Measurements from ENCODE around the gene CACNA1D. TPM values are rescaled to one million over a fixed set of nuclear protein-coding genes. Genes with fewer than 3 reads are reported as not detected.

Gene CACNA1D
- total and polyA plus RNA-seq, 9 of the 15 experiments (the other 6 are each of a cell fraction or from before 2014, with no cell fraction given), result 0.29 TPM; not detected in 8

DNA sequence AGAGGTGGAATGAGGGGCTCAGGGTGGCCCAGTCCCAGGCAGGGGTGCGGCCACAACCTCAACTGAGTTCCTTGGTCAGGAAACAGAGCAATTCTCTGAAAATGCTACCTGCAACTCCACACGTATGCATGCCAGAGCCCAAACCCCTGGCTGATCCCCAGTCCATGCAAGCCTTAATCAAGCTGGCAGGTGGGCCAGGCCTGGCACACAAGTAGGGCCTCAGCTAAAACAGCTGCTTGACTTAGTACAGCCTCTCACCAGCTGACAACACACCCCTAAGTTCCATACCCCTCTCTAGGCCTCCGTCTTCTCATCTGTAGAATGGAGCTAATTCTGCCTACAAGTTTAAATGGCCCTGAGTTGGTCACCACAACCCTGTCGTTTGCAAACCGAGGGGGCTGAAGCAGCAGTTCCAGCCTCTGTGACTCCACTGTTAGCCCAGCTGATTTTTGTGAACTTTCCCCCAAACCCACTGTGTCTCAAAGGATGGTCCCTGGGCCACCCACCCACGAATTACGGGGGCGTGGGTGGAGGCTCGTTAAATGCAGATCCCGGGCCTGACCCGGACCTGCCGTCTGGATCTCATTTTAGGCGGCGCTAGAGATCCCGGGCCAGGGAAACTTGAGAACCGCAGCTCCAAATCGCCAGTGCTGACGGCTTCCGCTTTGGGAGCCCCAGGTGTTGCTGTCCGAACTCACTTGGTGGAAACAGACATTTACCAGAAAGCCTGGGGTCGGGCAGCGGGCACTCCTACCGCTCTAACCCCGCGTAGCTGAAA is 350.9 kb downstream of the CACNA1D start:
- in situ Hi-C loops (cut with MboI) (no loop called here), intact Hi-C loops (cut with micrococcal nuclease) (no loop called here)
- Histone ChIP-seq H3K36me3 (ENCODE audit: control insufficient read depth, insufficient read depth, low read length) (no peaks in the 10 kb centered on the region), H3K9ac (ENCODE audit: insufficient read depth in 1 of 2, low read depth in 2 of 2, low read length in 2 of 2) (peak overlapping the region; percentile 14 to 71; a peak in 2 of 4 replicates), H3K4me1 (replicated peaks in 1 of 2; ENCODE audit: control insufficient read depth in 2 of 2, insufficient read depth in 2 of 2, low read length in 2 of 2) (peaks cover 0 to 13% of the 10 kb centered on the region in 2 experiments; a peak in 2 of 5 replicates), H3K27me3 (ENCODE audit: control insufficient read depth in 2 of 2, insufficient read depth in 2 of 2, low read length in 2 of 2) (peaks cover 0 to 25% of the 10 kb centered on the region in 2 experiments; a peak in 2 of 5 replicates), H3K79me2 (ENCODE audit: control insufficient read depth, insufficient read depth, low read length) (no peaks in the 10 kb centered on the region), H3K4me2 (ENCODE audit: insufficient read depth, low read length) (0 out of 2 replicates have a peak overlapping the region, but pooled peaks have one; percentile 18), H3K27ac (ENCODE audit: extremely low read depth, low read depth, low read length) (no peak overlapping the region), H3K4me3 (peak overlapping the region; percentile 19; the same call in 1 of the 2 replicates), H3K9me3 (replicated peaks; ENCODE audit: control insufficient read depth, insufficient read depth, low read depth, low read length) (no peaks in the 10 kb centered on the region), H4K20me1 (replicated peaks; ENCODE audit: control insufficient read depth, insufficient read depth, low read length) (no peaks in the 10 kb centered on the region), H2AFZ (ENCODE audit: low read depth, low read length) (0 out of 2 replicates have a peak overlapping the region, but pooled peaks have one; percentile 32), H3K9me1 (ENCODE audit: control insufficient read depth, insufficient read depth, low read length) (no peaks in the 10 kb centered on the region)
- ATAC-seq (peak; percentile 57), FAIRE-seq (no peak), DNase-seq (ENCODE audit: extremely low read depth in 1 of 4, low spot score in 3 of 4) (peak; percentile 22 to 31 (median 24))
- POLR2A ChIA-PET, result interaction anchor here (0.6 to 1.1 kb wide), 3 partner anchors 37 to 541 kb away, joined by 3 read pairs; partner anchors contain the start of gene SELENOK
- CTCF ChIA-PET (ENCODE audit: low intra/inter-chr PET ratio), result no interaction called here
- WGBS (ENCODE audit: insufficient coverage, low coverage, missing lambda C conversion rate), result 17% methylated on average over 20 of the region's 25 CpGs
- BruUV-seq (replicated peaks), result no TSS peak
- TF ChIP-seq GABPB1 (CRISPR knock-in tag; IDR thresholded peaks at IDR 0.05), result 0 out of 2 replicates have a peak, but pooled peaks have one; percentile 16
- TF ChIP-seq EGR1 (conservative IDR thresholded peaks at IDR 0.05), result peak; percentile 66
- TF ChIP-seq, protein P1, sequence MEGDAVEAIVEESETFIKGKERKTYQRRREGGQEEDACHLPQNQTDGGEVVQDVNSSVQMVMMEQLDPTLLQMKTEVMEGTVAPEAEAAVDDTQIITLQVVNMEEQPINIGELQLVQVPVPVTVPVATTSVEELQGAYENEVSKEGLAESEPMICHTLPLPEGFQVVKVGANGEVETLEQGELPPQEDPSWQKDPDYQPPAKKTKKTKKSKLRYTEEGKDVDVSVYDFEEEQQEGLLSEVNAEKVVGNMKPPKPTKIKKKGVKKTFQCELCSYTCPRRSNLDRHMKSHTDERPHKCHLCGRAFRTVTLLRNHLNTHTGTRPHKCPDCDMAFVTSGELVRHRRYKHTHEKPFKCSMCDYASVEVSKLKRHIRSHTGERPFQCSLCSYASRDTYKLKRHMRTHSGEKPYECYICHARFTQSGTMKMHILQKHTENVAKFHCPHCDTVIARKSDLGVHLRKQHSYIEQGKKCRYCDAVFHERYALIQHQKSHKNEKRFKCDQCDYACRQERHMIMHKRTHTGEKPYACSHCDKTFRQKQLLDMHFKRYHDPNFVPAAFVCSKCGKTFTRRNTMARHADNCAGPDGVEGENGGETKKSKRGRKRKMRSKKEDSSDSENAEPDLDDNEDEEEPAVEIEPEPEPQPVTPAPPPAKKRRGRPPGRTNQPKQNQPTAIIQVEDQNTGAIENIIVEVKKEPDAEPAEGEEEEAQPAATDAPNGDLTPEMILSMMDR (IDR thresholded peaks at IDR 0.05 in 2 of 3, conservative IDR thresholded peaks at IDR 0.05 in 1 of 3; ENCODE audit: insufficient read depth in 2 of 3, low read depth in 1 of 3, low read length in 3 of 3), result peak; percentile 4 to 12 (median 5); a peak in 1 of 6 replicates
- TF ChIP-seq ZNF174 (CRISPR knock-in tag; IDR thresholded peaks at IDR 0.05), result no peak

Measured in K562 (cell line).